ENCODE results near the gene PIGU.

Gene PIGU

DNA sequence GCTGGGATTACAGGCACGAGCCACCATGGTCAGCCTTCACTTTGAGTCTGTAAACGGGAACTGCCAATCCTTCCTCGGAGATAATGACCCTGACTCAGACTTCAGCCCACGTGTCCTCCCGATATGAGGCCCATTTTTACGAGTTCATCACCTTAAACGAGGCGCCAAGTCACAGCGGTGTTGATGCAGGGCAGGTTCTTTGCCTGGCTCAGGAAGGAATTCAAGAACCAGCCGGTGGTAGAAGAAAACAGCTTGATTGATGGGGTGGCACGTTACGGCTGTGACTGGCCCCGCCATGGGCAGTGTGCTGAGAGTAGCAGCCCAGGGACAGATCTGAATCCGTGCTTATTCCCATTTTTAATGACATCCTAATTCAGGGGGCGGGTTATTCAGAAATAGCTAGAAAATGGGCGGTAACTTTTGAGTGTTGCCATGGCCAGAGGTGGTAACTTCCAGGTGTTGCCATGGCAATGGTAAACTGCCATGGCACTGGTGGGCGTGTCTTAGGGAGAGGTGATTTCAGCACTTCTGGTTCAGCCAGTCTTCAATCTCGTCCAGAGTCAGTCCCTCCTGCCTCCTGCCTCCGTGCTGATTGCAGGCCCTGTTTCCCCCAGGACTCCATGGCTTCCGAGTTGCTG is 127.5 kb downstream of the PIGU start:
- peak; percentile 13 for DNase-seq

DNA sequence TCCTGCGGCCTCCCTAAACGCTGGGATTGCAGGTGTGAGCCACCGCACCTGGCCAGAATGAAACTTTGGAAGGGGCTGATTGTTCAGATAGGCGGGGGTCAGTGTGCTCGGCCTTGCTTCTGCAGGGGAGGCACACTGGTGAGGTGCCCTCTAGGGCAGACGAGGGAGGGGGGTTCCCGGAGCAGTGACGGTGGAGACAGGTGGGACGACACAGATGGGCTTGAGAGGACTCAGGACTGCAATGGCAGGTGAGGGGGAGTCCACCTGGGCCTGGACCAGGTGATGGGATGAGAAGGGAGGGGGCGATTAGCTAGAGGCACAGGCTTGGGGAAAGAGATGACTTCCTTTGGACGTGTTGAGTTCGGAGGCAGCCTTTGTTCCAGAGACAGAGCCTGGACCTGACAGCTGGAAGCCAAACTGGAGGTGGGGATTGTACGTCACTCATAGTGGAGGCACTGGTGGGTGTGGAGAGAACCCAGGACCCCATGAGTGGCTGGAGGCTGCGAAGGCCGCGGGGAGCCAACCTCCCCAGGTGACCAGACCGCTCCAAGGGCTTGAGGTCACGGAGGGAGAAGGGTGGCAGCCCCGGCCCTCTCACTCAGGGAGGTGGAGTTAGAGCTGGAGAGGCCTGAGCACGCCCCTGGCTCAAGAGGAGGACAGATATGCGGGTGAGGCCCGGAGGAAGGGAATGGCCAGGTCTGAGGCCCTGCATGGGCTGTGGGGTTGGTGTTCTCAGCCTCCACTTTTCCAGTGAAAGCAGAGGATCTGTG is 128.9 kb downstream of the PIGU start:
- DNase-seq = no peak

DNA sequence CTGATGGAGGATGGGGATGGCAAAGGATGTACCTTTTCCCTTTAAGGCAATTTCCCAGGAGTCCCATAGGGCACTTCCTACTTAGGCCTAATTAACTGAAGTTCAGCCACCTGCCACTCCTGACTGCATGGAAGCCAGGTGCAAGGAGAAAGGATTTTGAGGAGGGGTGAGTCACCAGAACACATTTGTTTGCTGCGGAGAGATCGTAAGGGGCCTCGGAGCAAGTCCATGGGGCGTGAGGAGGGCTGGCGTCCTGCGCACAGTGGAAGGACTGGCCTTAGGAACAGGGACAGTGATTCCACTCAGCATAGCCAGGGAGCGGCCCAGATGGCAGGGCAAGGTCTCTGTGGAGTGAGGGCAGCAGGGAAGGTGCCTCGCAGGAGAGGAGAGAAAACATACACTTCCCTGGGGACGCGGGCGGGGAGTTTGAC is 130.1 kb downstream of the PIGU start:
- DNase-seq = peak; percentile 93

DNA sequence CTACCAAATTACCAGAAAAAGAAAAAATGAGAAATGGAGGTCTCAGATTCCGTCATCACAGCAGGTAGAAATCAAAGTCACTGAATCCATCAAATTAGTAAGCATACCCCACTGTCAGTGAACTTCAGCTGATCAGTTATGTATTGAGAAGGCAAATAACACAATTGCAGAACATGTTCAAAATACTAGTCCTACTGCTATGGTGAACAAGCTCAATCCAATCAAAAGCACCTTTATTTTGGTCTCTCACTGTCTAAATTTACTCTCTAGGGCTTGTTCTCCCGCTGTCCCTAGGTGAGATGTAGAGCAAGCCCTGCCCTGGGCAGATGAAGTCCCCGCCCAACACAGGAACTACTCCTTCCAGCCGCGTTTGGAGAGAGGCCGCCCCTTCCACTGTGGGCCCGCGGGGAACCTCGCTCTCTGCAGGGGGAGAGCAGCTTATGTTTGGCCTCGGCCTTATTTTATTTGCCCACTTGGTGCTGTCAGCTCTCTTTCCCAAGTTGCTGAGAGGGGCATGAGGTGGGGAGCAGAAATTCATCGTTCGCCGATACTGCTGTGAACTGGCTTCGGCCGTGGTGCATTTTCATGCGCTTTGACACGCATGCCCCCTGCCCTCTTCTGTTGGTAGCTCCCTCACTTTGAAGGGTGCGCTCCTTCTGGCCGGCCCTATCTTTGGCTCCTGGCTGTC is 132.6 kb downstream of the PIGU start:
- no peak for DNase-seq

DNA sequence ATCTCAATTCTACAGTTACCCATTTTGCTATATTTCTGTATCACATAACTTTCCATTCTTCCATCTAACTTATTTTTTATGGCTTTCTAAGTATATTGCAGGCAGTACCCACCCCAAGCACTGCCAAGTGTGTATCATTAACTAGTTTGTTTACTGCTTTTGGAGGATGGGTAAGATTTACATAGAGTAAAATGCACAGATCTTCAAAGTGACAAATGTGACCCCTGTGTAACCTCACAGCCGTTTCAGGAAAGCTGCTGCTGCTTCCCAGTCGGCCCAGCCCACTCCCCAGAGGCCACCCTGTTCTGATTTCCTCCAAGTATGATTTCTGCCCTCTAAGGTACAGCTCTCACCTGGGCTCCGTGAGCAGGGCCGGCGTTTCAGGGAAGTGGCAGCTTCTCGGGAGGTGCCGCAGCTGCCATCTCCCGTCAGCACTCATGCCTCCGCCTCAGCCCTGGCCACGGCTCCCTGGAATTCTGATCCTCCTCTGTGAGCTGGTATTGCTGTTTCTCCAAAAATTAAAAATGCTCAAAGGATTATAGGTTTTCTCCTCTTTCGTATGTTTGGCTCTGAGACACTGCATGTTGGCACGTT is 133.3 kb downstream of the PIGU start:
- no peak for DNase-seq

DNA sequence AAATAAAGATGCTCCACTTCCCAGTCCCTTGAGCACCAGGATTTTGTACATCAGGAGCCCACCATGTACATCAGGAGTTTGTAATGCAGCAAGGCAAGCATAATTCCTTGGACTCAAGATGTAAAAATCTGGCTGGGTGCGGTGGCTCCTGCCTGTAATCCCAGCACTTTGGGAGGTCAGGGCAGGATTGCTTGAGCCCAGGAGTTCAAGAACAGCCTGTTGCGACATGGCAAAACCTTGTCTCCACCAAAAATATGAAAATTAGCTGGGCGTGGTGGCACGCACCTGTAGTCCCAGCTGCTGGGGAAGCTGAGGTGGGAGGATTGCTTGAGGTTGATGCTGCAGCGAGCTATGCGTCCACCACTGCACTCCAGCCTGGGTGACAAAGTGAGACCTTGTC is 134.5 kb downstream of the PIGU start:
- DNase-seq = no peak

DNA sequence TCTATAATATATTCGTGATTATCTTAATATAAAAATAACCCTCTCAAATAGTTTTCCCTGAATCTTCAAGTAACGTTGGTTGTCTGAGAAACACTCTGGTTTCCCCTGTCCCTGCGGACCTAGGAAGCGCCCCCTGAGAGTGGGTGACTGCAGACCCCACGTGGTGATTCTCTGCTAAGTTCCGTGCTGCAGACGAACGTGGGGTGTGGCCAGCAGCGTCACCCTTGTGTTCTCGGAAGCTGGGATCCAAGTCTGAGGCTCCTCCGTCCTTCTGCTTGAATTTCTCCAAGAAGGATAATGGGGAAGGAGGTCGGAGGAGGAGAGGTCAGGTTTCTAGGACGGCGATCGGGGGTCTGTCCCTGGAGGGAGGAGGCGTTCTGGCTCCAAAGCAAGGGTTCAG is 135.0 kb downstream of the PIGU start:
- no peak for DNase-seq

DNA sequence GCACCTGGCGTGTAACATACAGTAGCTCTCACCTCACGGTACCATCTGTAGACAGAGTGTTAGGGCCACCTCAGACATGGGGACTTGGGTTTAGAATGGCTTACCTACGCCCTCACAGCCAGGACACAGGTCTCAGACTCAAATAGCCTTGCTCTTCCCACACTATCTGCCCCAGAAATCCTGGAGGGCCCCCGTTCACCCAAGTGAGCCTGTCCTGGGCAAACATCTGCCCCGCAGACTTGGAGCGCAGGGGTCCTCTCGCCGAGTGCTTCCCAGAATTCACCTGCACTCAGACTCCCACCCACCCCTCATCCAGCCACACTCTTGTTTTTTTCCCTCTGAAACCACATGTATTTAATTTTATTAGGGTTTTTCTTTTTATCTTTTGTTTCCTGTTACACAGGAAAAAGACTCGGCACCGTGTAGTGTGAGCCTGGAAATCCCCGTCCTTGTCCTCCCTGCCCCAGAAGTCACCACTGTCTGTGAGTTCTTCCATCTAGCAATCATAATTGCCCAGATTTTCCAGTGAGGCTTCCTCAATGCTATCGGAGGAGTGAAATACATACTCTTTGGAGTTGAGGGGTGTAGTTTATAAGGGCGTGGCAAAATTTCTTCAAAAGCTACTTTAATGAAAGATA is 135.5 kb downstream of the PIGU start:
- no peak for DNase-seq

DNA sequence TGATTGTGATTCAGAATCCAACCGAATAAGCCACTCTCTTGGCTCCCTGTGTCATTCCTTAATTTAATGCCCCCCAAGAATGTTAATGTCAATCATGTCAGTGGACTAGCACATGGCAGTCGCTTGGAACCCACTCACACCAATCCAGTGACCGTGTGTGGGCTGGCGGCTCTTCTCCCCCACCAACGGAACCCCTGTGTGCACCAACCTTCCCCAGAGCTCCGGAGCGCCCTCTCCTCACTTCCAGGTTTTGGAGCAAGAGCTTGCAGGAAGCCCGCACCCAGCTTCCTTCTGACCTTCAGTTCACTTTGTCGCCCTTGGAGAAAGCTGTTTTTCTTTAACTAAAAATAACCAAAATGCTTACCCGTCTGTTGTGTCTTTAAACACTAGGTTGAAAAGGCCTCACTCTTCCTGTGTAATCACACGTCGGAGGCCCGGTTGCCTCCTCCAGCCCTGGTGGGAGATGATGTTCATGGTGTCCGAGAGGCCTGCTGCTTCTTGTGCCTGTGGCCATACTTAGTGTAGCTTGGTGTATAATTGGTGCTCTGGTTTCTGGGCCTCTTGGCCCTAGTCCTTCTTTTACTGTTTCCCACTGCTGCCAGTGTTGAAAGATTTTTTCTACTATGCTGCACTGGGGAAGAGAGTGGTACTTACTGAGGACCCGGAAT is 136.2 kb downstream of the PIGU start:
- no peak for DNase-seq

DNA sequence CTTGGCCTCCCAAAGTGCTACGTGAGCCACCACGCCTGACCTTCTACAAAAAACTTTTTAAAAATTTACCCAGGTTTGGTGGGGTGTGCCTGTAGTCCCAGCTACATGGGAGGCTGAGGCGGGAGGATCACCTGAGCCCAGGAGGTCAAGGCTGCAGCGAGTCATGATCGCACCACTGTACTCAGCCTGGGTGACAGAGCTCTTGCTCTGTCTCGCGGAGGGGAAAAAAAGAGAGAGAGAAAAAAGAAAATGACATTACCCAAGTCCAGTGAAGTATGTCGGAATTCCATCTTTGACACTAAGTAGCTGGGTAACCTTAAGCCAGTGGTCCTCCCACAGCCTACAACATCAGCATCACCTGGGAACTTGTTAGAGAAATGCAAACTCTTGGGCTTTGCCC is 137.1 kb downstream of the PIGU start:
- DNase-seq = no peak

DNA sequence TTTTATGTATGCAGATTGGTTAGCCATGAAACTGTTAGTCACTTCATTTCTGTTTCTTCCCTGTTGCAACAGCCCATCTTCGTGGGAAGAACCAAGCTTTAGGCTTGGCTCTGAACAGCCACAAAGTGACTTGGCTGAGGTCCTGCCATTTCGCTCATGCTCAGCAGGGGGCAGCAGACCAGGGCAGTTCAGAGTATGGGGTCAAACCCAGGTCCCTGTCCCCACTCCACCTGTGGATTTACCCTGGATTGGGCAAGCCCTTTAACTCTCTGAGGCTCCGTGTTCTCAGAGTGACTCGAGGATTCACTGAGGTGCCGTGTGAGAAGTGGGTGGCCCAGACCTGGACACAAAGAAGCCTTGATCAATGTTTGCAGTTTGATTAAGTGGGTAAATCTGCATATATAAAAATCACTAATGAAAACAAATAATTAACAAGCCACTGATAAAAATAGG is 138.2 kb downstream of the PIGU start:
- no peak for DNase-seq

DNA sequence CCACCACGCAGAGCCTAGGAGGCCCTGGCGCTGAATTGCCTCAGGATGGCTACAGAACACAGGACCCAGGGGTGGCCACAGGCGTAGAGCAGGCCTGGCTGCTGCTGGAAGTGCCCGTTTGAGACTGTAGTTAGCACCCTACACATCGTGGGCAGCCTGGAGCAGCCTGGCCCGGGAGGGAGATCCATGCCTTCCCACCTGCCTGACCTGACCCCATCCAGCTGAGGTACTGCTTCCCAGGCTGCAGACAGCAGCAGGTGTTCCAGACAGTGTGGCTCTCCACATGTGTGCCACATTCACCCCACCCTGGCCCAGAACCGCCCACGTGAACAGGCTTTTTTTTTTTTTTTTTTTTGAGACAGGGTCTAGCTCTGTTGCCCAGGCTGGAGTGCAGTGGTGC is 139.2 kb downstream of the PIGU start:
- no peak for DNase-seq

DNA sequence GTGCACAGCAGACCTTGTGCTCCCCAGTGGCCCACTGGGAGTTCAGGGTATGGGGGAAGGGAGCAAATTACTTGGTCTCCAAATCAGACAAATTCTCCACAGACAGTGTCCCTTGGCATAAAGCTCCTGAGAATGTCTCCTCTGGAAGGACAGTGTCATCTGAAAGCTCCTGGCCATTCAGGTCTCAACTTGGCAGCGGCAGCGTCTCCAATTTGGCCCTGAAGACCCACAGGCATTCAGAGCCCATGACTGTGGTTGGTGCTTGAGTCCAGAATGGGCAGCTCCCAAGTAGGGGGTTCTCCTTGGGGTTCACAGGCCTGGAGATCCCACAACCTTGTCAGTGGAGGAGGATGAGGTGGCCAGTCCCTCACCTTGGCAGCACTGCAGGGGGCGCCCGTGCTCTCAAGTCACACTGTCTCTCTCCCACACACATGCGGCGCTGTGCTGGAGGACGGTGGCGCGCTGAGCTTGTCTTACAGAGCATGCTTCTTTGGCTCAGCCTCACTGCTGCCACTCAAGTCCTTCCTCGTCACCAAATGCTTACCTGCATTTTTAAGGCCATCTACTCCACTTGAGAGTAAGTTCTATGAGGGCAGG is 140.0 kb downstream of the PIGU start:
- DNase-seq = no peak

DNA sequence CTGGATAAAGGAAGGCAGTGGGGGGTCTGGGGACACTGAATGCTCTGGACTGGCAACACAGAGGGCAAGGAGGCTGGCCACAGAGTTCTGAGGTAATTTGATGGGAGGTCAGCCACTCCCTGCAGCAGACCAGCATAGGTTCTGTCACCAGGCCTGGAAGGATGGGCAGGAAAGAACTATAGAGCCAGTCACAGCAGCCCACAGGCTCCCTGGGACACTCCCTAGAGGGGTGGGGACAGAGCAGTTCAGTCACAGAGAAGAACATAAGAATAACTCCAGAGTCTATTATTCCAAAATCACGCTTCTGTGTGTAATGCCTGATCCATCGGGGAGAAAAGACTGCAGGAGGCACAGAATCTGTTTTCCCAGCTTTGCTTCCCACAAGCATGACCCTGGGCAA is 141.0 kb downstream of the PIGU start:
- DNase-seq = no peak

DNA sequence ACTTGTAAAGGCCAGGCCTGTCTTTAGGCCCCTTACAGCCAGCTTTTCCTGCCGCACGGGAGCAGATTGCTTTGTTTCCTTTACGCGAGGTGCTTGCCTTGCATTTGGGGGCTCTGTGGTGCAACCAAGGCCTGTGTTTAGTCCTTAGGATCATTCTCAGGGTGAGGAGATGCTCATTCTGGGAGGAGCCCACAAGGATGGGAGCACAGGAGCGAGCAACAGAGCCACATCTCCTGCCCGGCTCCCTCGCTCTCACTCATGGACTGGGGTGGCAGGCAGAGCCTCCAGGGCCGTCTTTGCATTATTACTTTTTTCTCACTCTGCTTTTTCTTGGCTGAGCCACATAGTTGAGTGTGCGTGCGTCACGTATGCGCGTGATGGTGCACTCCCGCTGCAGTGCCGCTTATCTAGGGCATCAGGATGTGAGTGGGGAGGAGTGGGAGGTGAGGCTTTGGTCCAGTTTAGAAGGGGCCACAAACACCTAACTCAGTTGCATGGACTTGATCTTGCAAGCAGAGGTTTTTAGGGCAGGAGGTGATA is 141.5 kb downstream of the PIGU start:
- DNase-seq = no peak

DNA sequence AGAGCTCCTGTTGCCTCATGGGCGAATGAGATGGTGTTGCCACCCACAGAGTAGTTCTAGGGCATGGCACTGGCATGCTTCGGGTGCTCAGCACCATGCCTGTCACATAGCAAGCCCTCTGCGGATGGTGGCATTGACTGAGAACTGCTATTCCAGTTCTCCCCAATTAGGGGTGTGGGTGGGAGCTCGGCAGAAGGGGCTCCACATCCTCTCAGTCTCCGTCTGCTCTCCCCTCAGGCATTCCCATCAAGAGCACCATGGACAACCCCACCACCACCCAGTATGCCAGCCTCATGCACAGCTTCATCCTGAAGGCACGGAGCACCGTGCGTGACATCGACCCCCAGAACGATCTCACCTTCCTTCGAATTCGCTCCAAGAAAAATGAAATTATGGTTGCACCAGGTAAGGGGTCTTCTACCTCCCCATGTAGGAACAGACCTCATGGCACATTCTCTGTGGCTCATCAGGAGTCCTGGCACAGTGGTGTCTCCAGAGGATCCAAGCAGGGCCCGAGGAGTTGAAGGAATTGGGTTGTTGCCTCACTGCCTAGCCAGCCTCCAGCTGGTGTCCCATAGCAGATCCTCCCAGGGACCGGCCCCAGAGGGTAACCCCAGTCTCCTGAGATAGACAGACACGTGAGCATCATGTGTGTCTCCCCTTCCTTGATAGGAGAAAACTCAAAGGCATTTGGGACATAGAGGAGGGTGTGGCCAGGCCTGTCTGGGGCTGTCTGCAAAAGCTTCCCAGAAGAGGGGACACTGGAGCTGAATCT is 142.3 kb downstream of the PIGU start:
- DNase-seq = no peak

DNA sequence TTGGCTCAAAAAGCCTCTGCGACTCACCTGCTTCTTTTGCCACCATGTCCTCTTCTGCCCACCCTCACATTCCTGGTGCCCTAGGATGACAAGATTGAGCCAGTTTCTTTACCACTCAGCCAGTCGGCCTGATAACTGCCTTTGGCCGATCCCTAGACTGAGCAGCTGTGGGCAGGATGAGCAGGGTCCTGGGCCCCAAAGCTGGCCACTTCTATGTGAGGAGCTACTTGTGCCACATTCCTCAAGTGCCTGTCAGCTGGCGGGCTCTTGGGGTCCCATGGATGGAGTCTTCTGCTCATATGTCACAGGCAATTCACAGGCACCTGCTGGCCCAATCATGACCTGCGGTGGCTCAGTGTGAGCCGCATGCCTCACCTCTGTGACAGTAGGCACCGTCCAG is 144.1 kb downstream of the PIGU start:
- DNase-seq = no peak

DNA sequence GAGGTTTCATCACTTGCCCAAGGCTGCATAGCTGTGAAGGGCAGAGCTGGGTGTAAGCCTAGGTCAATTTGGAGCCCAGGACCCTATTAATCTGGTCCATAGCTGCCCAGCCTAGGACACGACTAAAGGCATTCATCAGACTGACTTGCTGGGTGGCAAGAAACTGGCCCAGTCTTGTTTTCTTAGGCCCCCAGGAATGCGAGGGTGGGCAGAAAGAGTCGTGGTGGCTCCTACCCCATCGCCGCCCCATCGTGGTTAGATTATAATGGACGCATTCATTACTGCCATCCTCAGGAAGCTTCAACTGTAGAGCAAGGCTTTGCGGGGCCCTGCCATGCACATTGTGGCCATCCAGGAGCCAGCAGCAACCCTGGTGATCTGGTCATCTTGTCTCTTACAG is 144.6 kb downstream of the PIGU start:
- no peak for DNase-seq

DNA sequence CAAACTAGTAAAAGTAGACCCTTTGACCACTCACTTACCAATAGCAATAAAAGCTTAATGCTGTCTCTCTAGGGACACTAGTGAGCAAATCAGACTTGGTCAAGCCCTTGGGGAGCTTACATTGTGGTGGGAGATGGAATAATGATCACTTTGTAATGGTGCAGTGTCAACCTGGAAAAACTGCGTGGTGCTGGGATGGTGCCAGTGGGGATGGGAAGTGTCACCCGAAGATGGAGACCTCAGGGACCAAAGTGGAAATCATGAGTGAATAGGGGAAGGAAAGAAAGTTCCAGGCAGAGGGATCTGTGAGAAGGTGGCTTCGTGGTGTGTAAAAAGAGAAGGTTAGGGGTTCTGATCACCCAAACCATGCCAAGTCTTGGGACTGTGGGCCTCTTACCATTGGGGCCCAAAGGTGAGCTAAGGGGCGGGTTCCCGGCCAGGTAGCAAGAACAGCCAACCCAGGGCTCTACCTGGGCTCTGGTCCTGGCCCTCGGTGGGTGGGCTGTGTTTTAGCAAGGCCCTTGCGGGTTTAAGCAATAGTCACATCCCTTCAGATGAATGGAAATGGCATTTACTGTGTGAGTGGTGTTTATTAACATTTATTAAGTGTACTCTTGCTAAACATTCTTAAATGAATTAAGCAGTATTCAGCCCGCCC is 145.2 kb downstream of the PIGU start:
- no peak for DNase-seq

DNA sequence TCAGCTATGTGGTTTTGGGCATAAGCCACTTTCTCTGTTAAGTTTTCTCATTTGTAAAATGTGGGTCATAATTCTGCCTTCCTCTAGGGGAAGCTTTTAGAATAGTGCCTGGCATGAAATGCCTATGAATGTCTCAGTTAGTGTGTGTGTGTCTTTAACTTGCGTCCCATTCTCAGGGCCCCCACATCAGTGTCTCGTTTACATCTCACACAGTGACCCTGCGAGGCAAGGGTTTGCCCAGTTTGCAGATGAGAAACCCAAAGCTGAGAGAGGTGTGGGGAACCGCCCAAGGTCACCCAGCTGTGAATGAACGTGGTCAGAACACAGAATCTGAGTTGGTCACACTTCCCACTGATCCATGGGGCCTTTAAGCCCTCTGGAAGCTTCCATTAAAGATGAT is 146.6 kb downstream of the PIGU start:
- no peak for DNase-seq

DNA sequence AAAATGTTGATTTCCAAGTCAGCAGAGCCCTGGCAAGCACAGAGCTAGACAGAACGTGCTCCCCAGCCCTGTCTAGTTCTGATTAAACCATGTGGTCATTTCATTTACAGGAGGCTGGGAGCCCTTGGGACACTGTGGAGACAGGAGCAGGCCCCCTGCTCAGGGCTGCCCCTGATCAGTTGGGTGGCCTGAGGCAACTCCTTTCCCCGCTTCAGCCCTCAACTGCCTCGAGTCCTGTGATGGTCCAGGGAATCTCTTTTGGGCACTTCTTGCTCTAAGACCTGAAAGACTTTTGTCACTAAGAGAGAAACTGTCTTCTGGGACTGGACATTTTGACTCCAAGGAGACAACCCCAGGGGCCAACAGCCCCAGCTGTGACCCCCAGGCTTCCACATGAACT is 147.2 kb downstream of the PIGU start:
- no peak for DNase-seq
